Measurements from ENCODE around the gene ARHGEF7.
"Not testable (repeated sequence)": the region's sequence is repeated elsewhere in the genome, so short reads cannot be mapped to it uniquely, and the experiment has no call there.

The ARHGEF7 gene

DNA sequence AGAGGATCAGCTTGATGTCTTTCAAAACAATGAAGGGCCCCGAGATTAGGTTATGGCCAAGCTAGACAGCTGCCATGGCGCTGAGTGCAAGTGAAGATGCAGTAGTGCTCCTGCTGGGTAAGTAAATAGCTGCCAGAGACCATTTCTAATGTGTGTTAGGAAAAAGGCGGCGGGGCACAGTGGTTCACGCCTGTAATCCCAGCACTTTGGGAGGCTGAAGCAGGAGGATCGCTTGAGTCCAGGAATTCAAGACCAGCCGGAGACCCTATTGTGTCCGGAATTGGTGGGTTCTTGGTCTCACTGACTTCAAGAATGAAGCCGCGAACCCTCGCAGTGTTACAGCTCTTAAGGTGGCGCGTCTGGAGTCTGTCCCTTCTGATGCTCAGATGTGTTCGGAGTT is 32.3 kb upstream of the ARHGEF7 start:
- not testable (repeated sequence) for H3K4me3 ChIP-seq (ENCODE audit: low read length); H3K9me3 ChIP-seq (ENCODE audit: control insufficient read depth, low read length); H3K27me3 ChIP-seq (ENCODE audit: control insufficient read depth, insufficient read depth, low read length); H3K4me1 ChIP-seq (ENCODE audit: control insufficient read depth, insufficient read depth, low read length); H3K9ac ChIP-seq (ENCODE audit: low read length); H3K36me3 ChIP-seq (ENCODE audit: control insufficient read depth, insufficient read depth, low read length)

DNA sequence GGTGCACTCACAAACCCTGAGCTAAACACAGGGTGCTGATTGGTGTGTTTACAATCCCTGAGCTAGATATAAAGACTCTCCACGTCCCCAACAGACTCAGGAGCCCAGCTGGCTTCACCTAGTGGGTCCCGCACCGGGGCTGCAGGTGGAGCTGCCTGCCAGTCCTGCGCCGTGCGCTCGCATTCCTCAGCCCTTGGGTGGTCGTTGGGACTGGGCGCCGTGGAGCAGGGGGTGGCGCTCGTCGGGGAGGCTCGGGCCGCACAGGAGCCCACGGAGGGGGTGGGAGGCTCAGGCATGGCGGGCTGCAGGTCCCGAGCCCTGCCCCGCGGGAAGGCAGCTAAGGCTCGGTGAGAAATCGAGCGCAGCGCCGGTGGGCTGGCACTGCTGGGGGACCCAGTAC is 31.4 kb upstream of the ARHGEF7 start:
- not testable (repeated sequence) for H3K9ac ChIP-seq (ENCODE audit: low read length); H3K27me3 ChIP-seq (ENCODE audit: control insufficient read depth, insufficient read depth, low read length); H3K4me3 ChIP-seq (ENCODE audit: low read length); H3K9me3 ChIP-seq (ENCODE audit: control insufficient read depth, low read length); H3K36me3 ChIP-seq (ENCODE audit: control insufficient read depth, insufficient read depth, low read length); H3K4me1 ChIP-seq (ENCODE audit: control insufficient read depth, insufficient read depth, low read length)

DNA sequence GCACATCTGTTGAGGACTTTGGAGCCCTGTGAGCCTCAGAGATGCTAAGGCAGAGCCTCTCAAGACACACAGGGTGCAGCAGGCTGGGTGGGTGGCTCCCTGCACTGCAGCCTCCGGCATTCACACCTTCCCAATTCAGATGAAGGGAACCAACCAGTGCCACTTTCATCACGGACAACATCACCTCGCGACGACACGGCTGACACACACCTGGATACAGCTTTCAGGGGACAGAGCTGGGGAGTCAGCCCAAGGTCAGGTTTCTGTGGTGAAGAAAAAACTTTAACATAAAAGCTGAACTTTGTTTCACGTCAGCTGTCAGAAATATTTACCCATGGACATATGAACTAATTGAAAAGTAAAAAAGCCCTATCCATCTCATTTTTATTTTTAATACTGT is 24.9 kb upstream of the ARHGEF7 start:
- no peaks in the 10 kb centered on the region for H3K4me1 ChIP-seq (ENCODE audit: control insufficient read depth, insufficient read depth, low read length)
- no peaks in the 10 kb centered on the region for H3K9me3 ChIP-seq (ENCODE audit: control insufficient read depth, low read length)
- no peaks in the 10 kb centered on the region for H3K36me3 ChIP-seq (ENCODE audit: control insufficient read depth, insufficient read depth, low read length)
- no peak overlapping the region for H3K9ac ChIP-seq (ENCODE audit: low read length)
- H3K4me3 ChIP-seq (ENCODE audit: low read length): no peak overlapping the region
- H3K27me3 ChIP-seq (ENCODE audit: control insufficient read depth, insufficient read depth, low read length): peaks cover 3% of the 10 kb centered on the region

DNA sequence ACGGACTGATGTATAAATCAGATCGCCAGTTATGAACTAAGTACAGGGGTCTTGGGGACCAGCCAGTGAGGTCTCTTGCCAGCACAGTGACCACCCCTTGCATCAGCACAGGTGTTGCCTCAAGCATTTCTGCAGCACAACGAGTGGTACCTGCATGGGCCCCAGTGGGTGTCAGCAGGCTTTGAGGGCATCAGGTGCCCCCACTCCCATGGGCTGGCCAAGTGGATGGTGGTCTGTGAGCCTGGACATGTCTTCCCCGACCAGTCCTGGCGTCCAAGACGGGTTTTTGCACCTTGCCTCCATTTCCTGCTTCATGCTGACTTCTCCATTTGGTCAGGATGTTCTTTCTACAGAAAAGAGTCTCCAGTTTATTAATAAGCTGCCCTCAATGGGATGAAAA is 22.4 kb upstream of the ARHGEF7 start:
- no peaks in the 10 kb centered on the region for H3K9me3 ChIP-seq (ENCODE audit: control insufficient read depth, low read length)
- H3K27me3 ChIP-seq (ENCODE audit: control insufficient read depth, insufficient read depth, low read length): peaks cover 10% of the 10 kb centered on the region
- H3K4me3 ChIP-seq (ENCODE audit: low read length): no peak overlapping the region
- no peaks in the 10 kb centered on the region for H3K4me1 ChIP-seq (ENCODE audit: control insufficient read depth, insufficient read depth, low read length)
- H3K36me3 ChIP-seq (ENCODE audit: control insufficient read depth, insufficient read depth, low read length): no peaks in the 10 kb centered on the region
- no peak overlapping the region for H3K9ac ChIP-seq (ENCODE audit: low read length)

DNA sequence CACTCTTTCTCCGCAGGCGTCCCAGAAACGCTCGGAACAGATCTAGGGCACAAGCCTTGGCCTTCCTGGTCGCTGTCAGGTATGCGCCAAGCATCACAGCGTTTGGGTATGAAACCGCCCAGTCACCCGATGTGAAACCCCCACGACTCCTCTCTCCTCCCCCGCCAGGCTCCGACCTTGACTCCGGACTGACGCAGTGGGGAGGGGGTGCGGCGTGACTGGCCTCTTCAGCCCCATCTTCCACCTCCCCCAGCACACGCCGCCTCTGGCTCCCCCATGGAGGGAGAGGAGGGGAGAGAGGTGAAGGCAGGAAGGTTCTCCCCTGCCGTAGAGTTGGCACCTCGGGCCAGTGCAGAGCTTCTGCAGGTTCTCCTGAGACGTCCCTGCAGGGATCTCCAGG is 22.0 kb upstream of the ARHGEF7 start:
- H3K9ac ChIP-seq (ENCODE audit: low read length): no peak overlapping the region
- H3K36me3 ChIP-seq (ENCODE audit: control insufficient read depth, insufficient read depth, low read length): no peaks in the 10 kb centered on the region
- peaks cover 10% of the 10 kb centered on the region for H3K27me3 ChIP-seq (ENCODE audit: control insufficient read depth, insufficient read depth, low read length)
- H3K4me1 ChIP-seq (ENCODE audit: control insufficient read depth, insufficient read depth, low read length): no peaks in the 10 kb centered on the region
- no peak overlapping the region for H3K4me3 ChIP-seq (ENCODE audit: low read length)
- H3K9me3 ChIP-seq (ENCODE audit: control insufficient read depth, low read length): no peaks in the 10 kb centered on the region

DNA sequence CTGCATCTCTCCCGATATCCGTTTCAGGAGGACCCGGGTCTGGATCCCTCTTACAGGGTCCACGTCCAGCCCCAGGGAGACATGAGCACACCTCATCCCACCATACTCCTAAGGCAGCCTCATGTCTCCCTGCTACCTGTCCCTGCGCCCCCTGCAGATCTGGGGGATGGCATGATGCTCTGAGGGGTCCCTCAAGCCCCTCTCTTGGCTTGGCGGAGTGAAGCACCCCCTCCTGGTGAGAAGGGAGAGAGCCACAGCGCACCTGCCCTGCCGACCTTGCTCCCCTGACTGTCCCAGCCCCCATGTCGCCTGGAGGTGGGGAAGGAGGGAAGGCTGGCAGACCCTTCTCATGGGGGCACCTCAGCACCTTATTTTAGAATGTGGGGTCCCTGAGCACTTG is 21.5 kb upstream of the ARHGEF7 start:
- no peak overlapping the region for H3K9ac ChIP-seq (ENCODE audit: low read length)
- peaks cover 10% of the 10 kb centered on the region for H3K27me3 ChIP-seq (ENCODE audit: control insufficient read depth, insufficient read depth, low read length)
- H3K9me3 ChIP-seq (ENCODE audit: control insufficient read depth, low read length): no peaks in the 10 kb centered on the region
- H3K4me3 ChIP-seq (ENCODE audit: low read length): no peak overlapping the region
- H3K4me1 ChIP-seq (ENCODE audit: control insufficient read depth, insufficient read depth, low read length): no peaks in the 10 kb centered on the region
- H3K36me3 ChIP-seq (ENCODE audit: control insufficient read depth, insufficient read depth, low read length): no peaks in the 10 kb centered on the region

DNA sequence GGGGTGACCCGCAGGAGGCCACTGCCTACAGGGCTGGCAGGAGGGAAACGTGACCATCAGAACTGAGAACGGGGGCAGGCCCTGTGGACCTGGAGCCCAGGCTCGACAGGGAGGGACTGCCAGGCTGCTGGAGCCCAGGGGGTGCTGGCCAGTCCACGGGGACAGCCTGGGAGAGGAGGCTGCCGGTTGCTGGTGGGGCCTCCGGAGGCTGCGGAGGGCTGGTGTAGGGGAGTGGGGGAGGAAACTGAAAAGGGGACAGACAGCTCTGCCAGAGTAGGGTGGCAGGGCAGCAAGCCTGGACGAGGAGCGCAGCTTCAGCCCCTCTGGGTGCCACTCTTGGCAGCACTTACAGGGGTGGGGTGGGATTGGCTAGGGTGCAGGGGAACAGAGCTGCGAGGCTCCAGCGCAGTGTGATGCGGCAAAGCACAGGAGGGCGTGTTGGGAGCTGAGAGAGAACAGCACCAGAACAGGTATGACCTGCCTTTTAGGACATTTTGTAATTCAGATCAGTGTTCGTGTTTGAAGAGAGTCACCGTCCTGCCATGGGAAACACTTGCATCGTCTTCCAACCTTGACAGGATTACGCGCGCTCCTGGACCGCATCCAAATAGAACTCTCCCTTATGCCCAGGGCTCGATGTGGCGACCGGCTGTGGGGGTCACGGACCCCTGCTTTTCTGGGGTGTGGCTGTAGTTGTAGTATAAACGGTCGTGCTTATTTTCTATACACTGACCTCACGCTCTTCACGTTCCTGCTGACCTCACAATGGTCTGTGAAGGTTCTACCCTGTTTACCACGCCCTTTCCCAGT is 19.9 kb upstream of the ARHGEF7 start:
- no peak overlapping the region for H3K4me3 ChIP-seq (ENCODE audit: low read length)
- H3K9ac ChIP-seq (ENCODE audit: low read length): no peak overlapping the region
- H3K27me3 ChIP-seq (ENCODE audit: control insufficient read depth, insufficient read depth, low read length): peaks cover 11% of the 10 kb centered on the region
- H3K4me1 ChIP-seq (ENCODE audit: control insufficient read depth, insufficient read depth, low read length): no peaks in the 10 kb centered on the region
- H3K36me3 ChIP-seq (ENCODE audit: control insufficient read depth, insufficient read depth, low read length): no peaks in the 10 kb centered on the region
- H3K9me3 ChIP-seq (ENCODE audit: control insufficient read depth, low read length): no peaks in the 10 kb centered on the region

DNA sequence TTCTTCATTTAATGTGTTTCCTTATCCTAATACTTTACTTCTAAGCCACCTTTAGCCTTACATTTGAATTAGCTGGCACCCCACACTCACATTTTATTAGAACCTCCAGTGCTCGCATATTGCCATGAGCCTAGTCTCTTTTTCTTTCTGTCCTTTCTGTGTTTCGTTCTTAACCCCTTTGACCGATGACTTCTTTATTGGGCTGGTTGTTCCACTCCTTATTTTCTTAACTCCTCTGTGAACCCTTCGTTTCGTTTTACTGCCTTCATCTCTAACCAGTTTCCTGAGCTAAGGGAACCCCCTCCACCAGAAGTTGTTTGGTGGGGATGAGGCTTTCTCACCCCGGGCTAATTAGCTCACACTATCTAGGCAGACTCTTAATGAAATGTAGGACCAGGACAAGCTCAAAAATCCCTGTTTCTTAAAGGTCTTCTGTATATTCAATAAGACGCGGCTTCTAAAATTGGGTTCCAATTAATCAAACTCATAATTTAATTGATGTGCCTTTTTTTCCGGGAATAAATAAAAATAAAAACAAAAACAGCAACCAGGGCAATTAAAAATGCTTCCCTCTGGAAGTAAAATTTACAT is 19.1 kb upstream of the ARHGEF7 start:
- H3K9me3 ChIP-seq (ENCODE audit: control insufficient read depth, low read length): no peaks in the 10 kb centered on the region
- H3K4me1 ChIP-seq (ENCODE audit: control insufficient read depth, insufficient read depth, low read length): no peaks in the 10 kb centered on the region
- peaks cover 13% of the 10 kb centered on the region for H3K27me3 ChIP-seq (ENCODE audit: control insufficient read depth, insufficient read depth, low read length)
- H3K36me3 ChIP-seq (ENCODE audit: control insufficient read depth, insufficient read depth, low read length): no peaks in the 10 kb centered on the region
- no peak overlapping the region for H3K4me3 ChIP-seq (ENCODE audit: low read length)
- no peak overlapping the region for H3K9ac ChIP-seq (ENCODE audit: low read length)

DNA sequence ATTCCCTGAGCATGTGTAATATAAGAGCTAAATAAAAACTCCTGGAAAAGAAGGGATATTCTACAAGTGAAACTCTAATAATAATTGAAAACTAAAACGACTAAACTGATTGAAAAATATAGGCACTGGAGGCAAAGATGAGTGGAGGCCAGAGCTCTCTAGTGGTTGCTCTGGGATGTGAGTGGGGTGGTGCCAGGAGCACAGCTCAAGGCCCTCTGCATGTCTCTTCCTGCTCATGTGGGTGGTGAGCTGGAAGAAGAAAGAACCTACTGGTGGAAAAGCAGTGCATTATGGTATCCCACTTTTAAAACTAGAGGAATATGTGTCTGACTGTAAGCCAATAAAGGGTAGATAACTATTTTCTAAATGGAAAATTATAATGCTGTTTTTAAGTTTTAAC is 15.8 kb upstream of the ARHGEF7 start:
- no peak overlapping the region for H3K4me3 ChIP-seq (ENCODE audit: low read length)
- H3K36me3 ChIP-seq (ENCODE audit: control insufficient read depth, insufficient read depth, low read length): no peaks in the 10 kb centered on the region
- H3K27me3 ChIP-seq (ENCODE audit: control insufficient read depth, insufficient read depth, low read length): peaks cover 10% of the 10 kb centered on the region
- no peak overlapping the region for H3K9ac ChIP-seq (ENCODE audit: low read length)
- H3K9me3 ChIP-seq (ENCODE audit: control insufficient read depth, low read length): no peaks in the 10 kb centered on the region
- H3K4me1 ChIP-seq (ENCODE audit: control insufficient read depth, insufficient read depth, low read length): no peaks in the 10 kb centered on the region

DNA sequence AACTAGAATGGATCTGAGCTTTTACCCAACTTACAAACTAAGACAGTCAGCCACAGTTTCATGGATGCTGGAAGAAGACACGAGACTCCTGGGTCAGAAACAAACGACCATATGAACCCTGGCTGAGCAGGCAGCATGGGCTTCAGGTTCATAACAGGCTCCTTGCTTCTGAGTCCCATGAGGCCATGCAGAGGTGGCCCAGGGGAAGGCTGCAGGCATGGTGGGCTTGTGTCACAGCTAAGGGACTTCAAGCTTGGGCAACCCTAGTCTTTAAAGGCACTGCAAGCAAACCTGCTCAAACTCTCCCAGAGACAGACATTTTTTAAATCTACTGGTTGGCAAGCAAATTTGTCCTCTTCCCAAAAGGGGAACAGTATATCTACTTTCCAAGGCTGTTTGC is 5.1 kb upstream of the ARHGEF7 start:
- H3K4me1 ChIP-seq (ENCODE audit: control insufficient read depth, insufficient read depth, low read length): no peaks in the 10 kb centered on the region
- no peaks in the 10 kb centered on the region for H3K9me3 ChIP-seq (ENCODE audit: control insufficient read depth, low read length)
- H3K9ac ChIP-seq (ENCODE audit: low read length): no peak overlapping the region
- H3K27me3 ChIP-seq (ENCODE audit: control insufficient read depth, insufficient read depth, low read length): peaks cover 40% of the 10 kb centered on the region
- no peaks in the 10 kb centered on the region for H3K36me3 ChIP-seq (ENCODE audit: control insufficient read depth, insufficient read depth, low read length)
- H3K4me3 ChIP-seq (ENCODE audit: low read length): no peak overlapping the region

DNA sequence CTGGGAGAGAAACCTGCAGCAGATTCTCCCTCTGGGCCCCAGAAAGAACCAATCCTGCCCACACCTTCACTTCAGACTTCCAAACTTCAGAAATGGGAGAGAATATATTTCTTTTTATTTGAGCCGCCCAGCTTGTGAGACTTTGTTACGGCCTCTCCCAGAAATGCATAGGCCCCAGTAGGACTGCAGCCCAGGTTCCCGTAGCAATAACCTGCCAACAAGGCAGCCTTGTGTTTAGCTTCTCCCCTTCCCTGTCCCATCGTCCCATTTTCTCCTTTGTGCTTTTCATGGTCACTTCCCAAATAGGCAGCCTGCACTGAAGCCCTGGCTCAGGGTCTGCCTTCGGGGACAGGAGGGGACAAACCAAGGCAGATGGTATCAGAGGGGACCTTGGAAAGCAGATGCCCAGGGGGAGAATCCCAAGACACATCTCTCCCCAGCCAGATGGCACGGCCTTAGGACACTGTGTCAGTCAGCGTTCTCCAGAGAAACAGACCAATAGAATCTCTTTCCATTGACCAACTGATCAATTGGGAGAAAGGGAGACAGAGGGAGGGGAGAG is 3.7 kb upstream of the ARHGEF7 start:
- H3K4me3 ChIP-seq (ENCODE audit: low read length): no peak overlapping the region
- H3K4me1 ChIP-seq (ENCODE audit: control insufficient read depth, insufficient read depth, low read length): no peaks in the 10 kb centered on the region
- H3K36me3 ChIP-seq (ENCODE audit: control insufficient read depth, insufficient read depth, low read length): no peaks in the 10 kb centered on the region
- H3K9me3 ChIP-seq (ENCODE audit: control insufficient read depth, low read length): no peaks in the 10 kb centered on the region
- no peak overlapping the region for H3K9ac ChIP-seq (ENCODE audit: low read length)
- H3K27me3 ChIP-seq (ENCODE audit: control insufficient read depth, insufficient read depth, low read length): peaks cover 46% of the 10 kb centered on the region

DNA sequence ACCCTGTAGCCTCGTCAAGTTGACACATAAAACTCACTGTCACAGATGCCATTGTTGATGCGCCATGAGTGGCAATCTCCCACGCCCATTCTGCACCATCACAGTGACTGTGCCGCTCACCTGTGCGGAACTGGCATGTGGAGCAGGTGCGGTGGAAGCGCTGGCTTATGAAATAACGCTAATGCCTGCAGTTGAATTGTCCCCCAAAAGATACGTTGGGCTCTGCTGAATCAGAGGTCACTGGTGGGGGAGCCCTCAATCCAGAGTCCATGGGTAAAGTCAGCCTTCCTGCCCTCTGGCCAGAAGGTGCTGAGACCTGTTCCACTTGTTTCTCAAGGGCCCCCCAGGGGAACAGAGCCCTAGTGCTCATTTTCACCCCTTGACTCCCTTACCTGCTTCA is 2.9 kb upstream of the ARHGEF7 start:
- H3K9ac ChIP-seq (ENCODE audit: low read length): no peak overlapping the region
- H3K27me3 ChIP-seq (ENCODE audit: control insufficient read depth, insufficient read depth, low read length): peaks cover 52% of the 10 kb centered on the region
- H3K4me1 ChIP-seq (ENCODE audit: control insufficient read depth, insufficient read depth, low read length): no peaks in the 10 kb centered on the region
- H3K9me3 ChIP-seq (ENCODE audit: control insufficient read depth, low read length): no peaks in the 10 kb centered on the region
- H3K36me3 ChIP-seq (ENCODE audit: control insufficient read depth, insufficient read depth, low read length): no peaks in the 10 kb centered on the region
- H3K4me3 ChIP-seq (ENCODE audit: low read length): no peak overlapping the region

Data from mucosa of stomach (tissue), 1 donor.